SHP77 (cell line): ENCODE measurements around the gene SLC25A15.
"Not testable (repeated sequence)": the region's sequence is repeated elsewhere in the genome, so short reads cannot be mapped to it uniquely, and the experiment has no call there.

Experiments
- DNase-seq, 2 experiments: peaks; one replicate each; lab custom pipeline; 2025; lab: John Stamatoyannopoulos, UW

The SLC25A15 gene

GRCh38 chr13:40781717-40782116, 7.7 kb upstream of the SLC25A15 start:
- no peak for DNase-seq

DNA sequence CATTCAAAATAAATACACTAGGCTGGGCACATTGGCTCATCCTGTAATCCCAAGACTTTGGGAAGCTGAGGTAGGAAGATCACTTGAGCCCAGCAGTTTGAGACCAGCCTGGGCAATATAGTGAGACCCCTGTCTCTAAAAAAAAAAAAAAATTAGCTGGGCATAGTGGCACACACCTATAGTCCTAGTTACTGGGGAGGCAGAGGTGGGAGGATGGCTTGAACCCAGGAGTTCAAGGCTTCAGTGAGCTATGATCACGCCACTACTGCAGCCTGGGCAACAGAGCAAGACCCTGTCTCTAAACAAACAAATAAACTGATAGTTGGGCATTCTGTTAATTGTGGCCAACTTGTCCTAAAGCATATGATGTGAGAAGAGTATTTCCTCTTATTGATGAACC, 6.4 kb upstream of the SLC25A15 start:
- DNase-seq: not testable (repeated sequence)

DNA sequence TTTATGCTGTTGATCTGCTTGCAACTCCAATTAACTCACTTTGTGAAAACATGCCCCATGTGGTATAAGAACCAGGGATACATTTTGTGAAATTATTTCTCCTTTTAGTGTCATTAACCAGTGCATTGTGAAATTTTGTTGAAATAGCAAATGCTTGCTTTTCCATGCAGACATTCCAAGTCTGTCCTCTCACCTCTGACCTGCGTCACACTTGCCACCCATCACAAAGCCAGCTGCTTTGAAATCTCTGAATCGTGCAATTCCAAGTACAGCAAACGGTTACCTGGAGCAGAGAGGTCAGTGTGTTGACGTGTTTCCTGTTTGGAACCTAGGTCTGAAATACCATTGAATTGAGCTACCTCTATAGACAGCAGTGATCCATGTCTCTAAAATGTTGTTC, 4.9 kb upstream of the SLC25A15 start:
- no peak for DNase-seq

- DNase-seq: no peak
These were observed 2.8 kb upstream of the SLC25A15 start for GRCh38 chr13:40786568-40786996.

- no peak for DNase-seq
These were observed 2.3 kb upstream of the SLC25A15 start for GRCh38 chr13:40787062-40787461.

- DNase-seq: not testable (repeated sequence)
These were observed 704 bp upstream of the SLC25A15 start for GRCh38 chr13:40788540-40789274.

DNA sequence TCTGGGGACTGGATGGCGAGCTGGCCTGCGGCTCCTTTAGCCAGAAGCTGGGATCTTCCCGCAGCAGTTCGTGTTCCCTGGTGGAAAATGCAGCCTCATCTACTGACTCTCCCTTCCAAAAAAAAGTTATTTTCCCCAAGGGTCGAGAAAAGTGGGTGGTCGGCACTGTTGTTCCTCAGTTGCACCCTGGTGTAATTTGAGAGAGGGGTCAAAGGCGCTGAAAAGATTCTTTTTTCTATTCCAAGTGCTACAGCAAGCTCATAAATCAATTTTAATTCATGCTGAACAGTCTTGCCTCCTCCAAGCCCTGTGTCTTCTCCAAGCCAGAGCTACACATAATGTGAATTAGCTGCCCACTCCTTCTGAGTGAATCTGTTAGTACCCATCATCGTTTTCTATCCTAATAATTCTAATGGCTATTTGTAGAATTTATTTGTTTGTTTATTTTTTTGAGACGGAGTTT, 774 bp downstream of the SLC25A15 start:
- no peak for DNase-seq

- no peak for DNase-seq
These were observed 3.1 kb downstream of the SLC25A15 start for GRCh38 chr13:40792284-40793051.

- no peak for DNase-seq
These were observed 3.9 kb downstream of the SLC25A15 start for GRCh38 chr13:40793339-40793738.

DNA sequence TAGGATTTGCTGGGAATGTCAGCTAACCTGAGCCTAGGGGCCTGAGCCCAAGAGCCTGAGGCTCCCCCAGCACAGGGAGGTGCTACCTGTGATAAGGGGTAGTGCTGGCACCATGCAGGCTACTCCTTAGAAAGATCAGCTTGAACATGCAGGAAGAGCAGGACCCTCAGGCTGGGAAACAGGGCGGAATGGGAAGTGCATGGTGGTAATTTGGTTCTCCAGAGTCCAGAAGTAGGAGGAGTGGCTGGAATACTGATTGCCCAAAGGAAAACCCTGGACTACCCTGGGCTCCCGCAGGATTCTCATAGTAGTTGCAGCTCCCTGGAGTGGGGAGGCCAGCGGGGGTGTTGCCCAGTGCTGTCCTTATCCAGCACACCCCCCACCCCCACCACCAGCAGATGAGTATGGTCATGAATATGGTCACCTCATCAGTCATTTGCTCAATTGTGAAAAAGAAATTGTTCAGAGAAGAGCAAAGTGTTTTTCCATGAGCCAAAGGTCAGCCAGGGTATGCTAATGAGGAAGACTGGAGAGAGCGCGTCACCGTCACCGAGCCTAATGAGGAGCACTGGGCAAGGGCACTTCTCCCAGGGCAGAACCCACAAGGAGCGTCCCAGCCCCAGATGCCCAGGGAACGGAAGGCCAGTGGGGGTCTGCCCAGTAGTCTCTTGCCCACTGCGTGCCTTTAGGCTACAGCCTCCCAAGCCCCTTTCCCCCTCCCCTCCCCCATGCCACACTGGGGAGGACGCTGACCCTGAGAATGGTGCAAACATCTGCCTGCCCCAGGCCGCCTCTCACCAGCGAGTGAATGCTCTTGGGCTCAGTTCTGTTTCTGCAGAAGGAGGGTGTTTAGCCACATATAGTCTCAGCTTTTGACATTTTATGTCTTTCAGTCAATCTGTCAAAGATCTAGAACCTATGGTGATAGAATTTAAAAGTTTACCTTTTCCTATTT, 5.3 kb downstream of the SLC25A15 start:
- no peak for DNase-seq

DNA sequence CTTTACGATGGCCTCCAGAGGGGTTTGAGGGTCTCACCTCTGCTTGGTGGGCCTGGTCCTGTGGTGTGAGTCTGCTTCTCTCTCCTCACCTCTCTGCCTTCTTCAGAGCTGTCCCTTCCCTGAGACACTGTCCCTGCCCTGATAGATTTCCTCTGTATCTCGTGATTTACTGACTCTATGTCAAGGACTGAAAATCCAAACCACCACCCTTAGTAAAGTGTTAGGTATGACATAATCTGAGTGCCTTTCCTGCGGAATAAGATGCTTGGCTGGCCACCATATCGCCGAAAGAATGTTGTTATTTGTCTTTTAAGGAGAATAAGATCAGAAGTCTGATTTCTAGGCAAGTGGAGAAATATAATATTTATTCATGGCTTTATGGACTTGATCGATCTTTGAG, 7.2 kb downstream of the SLC25A15 start:
- no peak for DNase-seq

- no peak for DNase-seq
These were observed 9.0 kb downstream of the SLC25A15 start for GRCh38 chr13:40798380-40798779.

- DNase-seq: no peak
These were observed 10.1 kb downstream of the SLC25A15 start for GRCh38 chr13:40799508-40799907.

GRCh38 chr13:40800559-40800958, 11.1 kb downstream of the SLC25A15 start:
- DNase-seq: no peak

- no peak for DNase-seq
These were observed 12.1 kb downstream of the SLC25A15 start for GRCh38 chr13:40801255-40802217.

DNA sequence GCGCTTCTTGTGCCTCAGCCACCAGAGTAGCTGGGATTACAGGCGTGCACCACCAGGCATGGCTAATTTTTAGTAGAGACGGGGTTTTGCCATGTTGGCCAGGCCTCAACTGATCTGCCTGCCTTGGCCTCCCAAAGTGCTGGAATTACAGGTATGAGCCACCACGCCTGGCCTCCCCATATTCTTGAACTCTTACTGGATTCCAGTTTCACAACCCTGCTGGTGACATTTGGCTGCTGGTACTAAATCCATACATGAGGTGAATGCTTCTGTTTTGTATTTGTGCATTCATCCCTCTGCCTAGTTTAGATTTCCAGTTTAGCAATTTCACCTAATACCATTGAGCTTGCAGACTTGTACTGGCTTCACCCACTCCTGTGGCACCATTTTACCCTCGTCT, 13.9 kb downstream of the SLC25A15 start:
- DNase-seq: no peak

- no peak for DNase-seq
These were observed 16.8 kb downstream of the SLC25A15 start for GRCh38 chr13:40806241-40806640.

GRCh38 chr13:40809471-40809870, 20.1 kb downstream of the SLC25A15 start:
- no peak for DNase-seq

DNA sequence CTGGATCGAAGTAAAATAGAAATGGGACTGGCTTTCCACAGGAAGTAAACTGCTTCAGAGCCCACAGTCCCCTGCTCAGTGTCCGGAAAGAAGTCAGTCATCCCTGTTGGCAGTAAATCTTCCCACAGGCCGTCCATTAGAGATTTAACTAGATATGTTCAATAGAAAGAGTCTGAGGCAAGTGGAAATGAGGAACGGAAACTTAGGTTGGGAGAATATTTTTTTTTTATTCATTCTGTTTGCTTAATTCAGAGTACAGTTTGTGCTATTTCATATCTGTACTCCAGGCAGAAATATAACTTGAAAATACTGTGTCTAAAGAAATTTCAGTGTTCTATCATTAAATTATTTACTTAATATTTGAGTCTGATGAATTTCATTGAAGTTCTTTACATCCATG, 22.7 kb downstream of the SLC25A15 start:
- DNase-seq: no peak

GRCh38 chr13:40812724-40813445, 23.5 kb downstream of the SLC25A15 start:
- no peak for DNase-seq
